A549 (cell line): ENCODE results near the gene ZNF423.

Experiments
- CHD4 ChIP-seq: fragments of 200-600 bp; sonication (generic); IDR thresholded peaks from 2 replicates; pipeline ENCODE4 v1.6.1; 2016; ENCODE audit warnings: antibody characterized with exemption, mild to moderate bottlenecking, borderline replicate concordance
- EHMT2 ChIP-seq: fragments of 200-600 bp; sonication (generic); IDR thresholded peaks from 2 replicates; pipeline ENCODE4 v1.6.1; 2016; ENCODE audit warnings: antibody characterized with exemption, low read depth, mild to moderate bottlenecking, moderate library complexity
- RAD21 ChIP-seq, 2 experiments: fragments of >200 bp in 1 of 2; sonication (Bioruptor Twin) in 1 of 2; formaldehyde crosslinking in 1 of 2; IDR thresholded peaks in 1 of 2; conservative IDR thresholded peaks in 1 of 2; 2 replicates in 1 of 2; 3 replicates in 1 of 2; pipeline ENCODE4 v1.6.1; 2012 to 2018; ENCODE audit warnings: inconsistent platforms in 1 of 2
- SMC3 ChIP-seq: fragments of >200 bp; sonication (Bioruptor Twin); formaldehyde crosslinking; IDR thresholded peaks from 3 replicates; pipeline ENCODE4 v1.6.1; 2018; ENCODE audit warnings: inconsistent platforms
- TF ChIP-seq, protein P1 (sequence below): fragments of >200 bp; sonication (Bioruptor Twin); formaldehyde crosslinking; IDR thresholded peaks from 3 replicates; pipeline ENCODE4 v1.5.1; 2016
- TF ChIP-seq, protein P2 (sequence below): fragments of 200-600 bp; sonication (generic); IDR thresholded peaks from 2 replicates; pipeline ENCODE4 v1.6.1; 2016; ENCODE audit warnings: antibody characterized with exemption, mild to moderate bottlenecking, moderate library complexity

DNA sequence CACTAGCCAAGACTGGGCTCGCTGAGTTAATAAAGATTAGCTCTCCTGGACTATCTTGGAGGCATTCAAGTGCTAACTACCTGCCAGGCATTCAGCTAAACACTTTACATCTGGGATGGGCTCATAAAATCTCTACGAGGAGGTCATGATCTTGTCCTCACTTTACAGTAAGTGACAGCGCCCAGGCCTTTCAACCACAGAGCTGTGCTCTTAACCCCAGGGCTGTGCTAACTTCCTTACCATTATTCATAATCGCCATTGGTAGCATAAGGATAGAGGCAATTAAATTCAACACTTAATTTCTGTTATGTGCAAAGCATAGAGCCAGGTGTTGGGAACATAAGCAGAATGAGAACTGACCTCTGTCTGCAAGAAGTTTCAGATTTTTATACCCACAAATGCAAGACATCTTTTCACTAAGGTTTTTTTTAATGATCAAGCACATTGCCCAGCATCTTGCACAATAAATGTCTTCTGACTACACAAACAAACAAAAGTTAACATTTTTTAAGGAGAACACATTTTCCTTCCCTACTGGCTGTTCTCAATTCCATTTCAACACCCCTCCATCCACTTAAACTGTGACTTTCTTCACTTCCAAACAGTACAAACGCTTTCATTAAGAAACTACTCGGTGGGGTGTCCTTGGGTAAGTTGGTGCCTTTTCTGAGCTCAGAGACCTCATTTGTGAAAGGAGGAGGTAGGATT lies 310.0 kb downstream of the ZNF423 start:
- TF ChIP-seq, protein P1, sequence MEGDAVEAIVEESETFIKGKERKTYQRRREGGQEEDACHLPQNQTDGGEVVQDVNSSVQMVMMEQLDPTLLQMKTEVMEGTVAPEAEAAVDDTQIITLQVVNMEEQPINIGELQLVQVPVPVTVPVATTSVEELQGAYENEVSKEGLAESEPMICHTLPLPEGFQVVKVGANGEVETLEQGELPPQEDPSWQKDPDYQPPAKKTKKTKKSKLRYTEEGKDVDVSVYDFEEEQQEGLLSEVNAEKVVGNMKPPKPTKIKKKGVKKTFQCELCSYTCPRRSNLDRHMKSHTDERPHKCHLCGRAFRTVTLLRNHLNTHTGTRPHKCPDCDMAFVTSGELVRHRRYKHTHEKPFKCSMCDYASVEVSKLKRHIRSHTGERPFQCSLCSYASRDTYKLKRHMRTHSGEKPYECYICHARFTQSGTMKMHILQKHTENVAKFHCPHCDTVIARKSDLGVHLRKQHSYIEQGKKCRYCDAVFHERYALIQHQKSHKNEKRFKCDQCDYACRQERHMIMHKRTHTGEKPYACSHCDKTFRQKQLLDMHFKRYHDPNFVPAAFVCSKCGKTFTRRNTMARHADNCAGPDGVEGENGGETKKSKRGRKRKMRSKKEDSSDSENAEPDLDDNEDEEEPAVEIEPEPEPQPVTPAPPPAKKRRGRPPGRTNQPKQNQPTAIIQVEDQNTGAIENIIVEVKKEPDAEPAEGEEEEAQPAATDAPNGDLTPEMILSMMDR: no peak
- TF ChIP-seq SMC3 (no peak), CHD4 (no peak), RAD21 (conservative IDR thresholded peaks at IDR 0.05 in 1 of 2, IDR thresholded peaks at IDR 0.05 in 1 of 2) (no peak), EHMT2 (no peak)
- TF ChIP-seq, protein P2, sequence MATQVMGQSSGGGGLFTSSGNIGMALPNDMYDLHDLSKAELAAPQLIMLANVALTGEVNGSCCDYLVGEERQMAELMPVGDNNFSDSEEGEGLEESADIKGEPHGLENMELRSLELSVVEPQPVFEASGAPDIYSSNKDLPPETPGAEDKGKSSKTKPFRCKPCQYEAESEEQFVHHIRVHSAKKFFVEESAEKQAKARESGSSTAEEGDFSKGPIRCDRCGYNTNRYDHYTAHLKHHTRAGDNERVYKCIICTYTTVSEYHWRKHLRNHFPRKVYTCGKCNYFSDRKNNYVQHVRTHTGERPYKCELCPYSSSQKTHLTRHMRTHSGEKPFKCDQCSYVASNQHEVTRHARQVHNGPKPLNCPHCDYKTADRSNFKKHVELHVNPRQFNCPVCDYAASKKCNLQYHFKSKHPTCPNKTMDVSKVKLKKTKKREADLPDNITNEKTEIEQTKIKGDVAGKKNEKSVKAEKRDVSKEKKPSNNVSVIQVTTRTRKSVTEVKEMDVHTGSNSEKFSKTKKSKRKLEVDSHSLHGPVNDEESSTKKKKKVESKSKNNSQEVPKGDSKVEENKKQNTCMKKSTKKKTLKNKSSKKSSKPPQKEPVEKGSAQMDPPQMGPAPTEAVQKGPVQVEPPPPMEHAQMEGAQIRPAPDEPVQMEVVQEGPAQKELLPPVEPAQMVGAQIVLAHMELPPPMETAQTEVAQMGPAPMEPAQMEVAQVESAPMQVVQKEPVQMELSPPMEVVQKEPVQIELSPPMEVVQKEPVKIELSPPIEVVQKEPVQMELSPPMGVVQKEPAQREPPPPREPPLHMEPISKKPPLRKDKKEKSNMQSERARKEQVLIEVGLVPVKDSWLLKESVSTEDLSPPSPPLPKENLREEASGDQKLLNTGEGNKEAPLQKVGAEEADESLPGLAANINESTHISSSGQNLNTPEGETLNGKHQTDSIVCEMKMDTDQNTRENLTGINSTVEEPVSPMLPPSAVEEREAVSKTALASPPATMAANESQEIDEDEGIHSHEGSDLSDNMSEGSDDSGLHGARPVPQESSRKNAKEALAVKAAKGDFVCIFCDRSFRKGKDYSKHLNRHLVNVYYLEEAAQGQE: no peak
